OCI-LY1 (cell line): ENCODE results near the gene DLEC1.

Experiments used
- H2AFZ ChIP-seq: fragments of 200-600 bp; sonication (generic), shearing (Covaris generic); 2 replicates; pipeline ENCODE4 v1.6.0; 2014; ENCODE audit warnings: antibody characterized with exemption, mild to moderate bottlenecking, low read length
- H3F3A ChIP-seq: fragments of 200-600 bp; sonication (generic), shearing (Covaris generic); 2 replicates; pipeline ENCODE4 v1.6.0; 2014; ENCODE audit warnings: mild to moderate bottlenecking, antibody characterized with exemption, low read length, moderate library complexity; ENCODE audit not compliant: insufficient read depth
- H3K27ac ChIP-seq: fragments of 200-600 bp; sonication (generic); 2 replicates; pipeline ENCODE4 v1.5.1; 2014; ENCODE audit warnings: low read length, mixed run types, mild to moderate bottlenecking, low read depth; ENCODE audit not compliant: poor library complexity, severe bottlenecking
- H3K27me3 ChIP-seq: fragments of 200-600 bp; sonication (generic); 2 replicates; pipeline ENCODE4 v1.6.0; 2014; ENCODE audit warnings: antibody characterized with exemption, mild to moderate bottlenecking, low read length, moderate library complexity; ENCODE audit not compliant: insufficient read depth
- H3K36me3 ChIP-seq: fragments of 200-600 bp; sonication (generic); 2 replicates; pipeline ENCODE4 v1.6.1; 2014; ENCODE audit warnings: mild to moderate bottlenecking, antibody characterized with exemption, low read length, moderate library complexity, mixed read lengths; ENCODE audit not compliant: insufficient read depth
- H3K4me1 ChIP-seq: fragments of 200-600 bp; sonication (generic); 2 replicates; pipeline ENCODE4 v1.5.1; 2014; ENCODE audit warnings: mild to moderate bottlenecking, low read length, moderate library complexity; ENCODE audit not compliant: insufficient read depth, severe bottlenecking
- H3K4me2 ChIP-seq: fragments of 200-600 bp; sonication (generic), shearing (Covaris generic); 2 replicates; pipeline ENCODE4 v1.6.1; 2014; ENCODE audit warnings: low read length
- H3K4me3 ChIP-seq: fragments of 200-600 bp; sonication (generic); 2 replicates; pipeline ENCODE4 v1.5.1; 2014; ENCODE audit warnings: low read length, low read depth, mild to moderate bottlenecking, mixed read lengths; ENCODE audit not compliant: poor library complexity, severe bottlenecking
- H3K79me2 ChIP-seq: fragments of 200-600 bp; shearing (Covaris generic); 2 replicates; pipeline ENCODE4 v1.6.1; 2016; ENCODE audit warnings: mixed run types, low read length, mixed read lengths; ENCODE audit not compliant: insufficient read depth
- H3K9ac ChIP-seq: fragments of 200-600 bp; sonication (generic), shearing (Covaris generic); 2 replicates; pipeline ENCODE4 v1.6.1; 2014; ENCODE audit warnings: mild to moderate bottlenecking, low read length, mixed read lengths
- H3K9me2 ChIP-seq: fragments of 200-600 bp; sonication (generic), shearing (Covaris generic); 2 replicates; pipeline ENCODE4 v1.6.1; 2014; ENCODE audit warnings: low read depth, mild to moderate bottlenecking, low read length, mixed read lengths
- H3K9me3 ChIP-seq: fragments of 200-600 bp; shearing (Covaris generic); 2 replicates; pipeline ENCODE4 v1.6.1; 2014; ENCODE audit warnings: low read length, mixed read lengths
- H4K20me1 ChIP-seq: fragments of 200-600 bp; sonication (generic), shearing (Covaris generic); 2 replicates; pipeline ENCODE4 v1.6.0; 2016; ENCODE audit warnings: mild to moderate bottlenecking, low read length; ENCODE audit not compliant: insufficient read depth
- CTCF ChIP-seq: fragments of 200-600 bp; sonication (generic), shearing (Covaris generic); IDR thresholded peaks from 2 replicates; pipeline ENCODE4 v1.5.1; 2017; ENCODE audit warnings: mild to moderate bottlenecking, antibody characterized with exemption, low read length, moderate library complexity, mixed read lengths
- EZH2 ChIP-seq: fragments of 200-600 bp; sonication (generic), shearing (Covaris generic); IDR thresholded peaks from 2 replicates; pipeline ENCODE4 v1.8.0; 2017; ENCODE audit warnings: borderline replicate concordance, mixed run types, mild to moderate bottlenecking, antibody characterized with exemption, low read length, moderate library complexity, mixed read lengths

Gene DLEC1

GRCh38 chr3:38155825-38156224, 116.8 kb downstream of the DLEC1 start:
- Histone ChIP-seq H3K9me2 (no peaks in the 10 kb centered on the region), H3F3A (no peaks in the 10 kb centered on the region), H4K20me1 (no peaks in the 10 kb centered on the region), H3K4me1 (no peaks in the 10 kb centered on the region), H3K27me3 (no peaks in the 10 kb centered on the region), H3K4me2 (no peak overlapping the region), H2AFZ (no peak overlapping the region), H3K27ac (no peak overlapping the region), H3K9ac (no peak overlapping the region), H3K36me3 (no peaks in the 10 kb centered on the region), H3K9me3 (no peaks in the 10 kb centered on the region), H3K4me3 (no peak overlapping the region), H3K79me2 (no peaks in the 10 kb centered on the region)
- no peak for TF ChIP-seq CTCF
- no peak for TF ChIP-seq EZH2

GRCh38 chr3:38157117-38157516, 118.1 kb downstream of the DLEC1 start:
- H3K4me3 ChIP-seq: no peak overlapping the region
- no peak overlapping the region for H3K4me2 ChIP-seq

GRCh38 chr3:38157595-38157994, 118.6 kb downstream of the DLEC1 start:
- no peaks in the 10 kb centered on the region for H3K4me1 ChIP-seq
- TF ChIP-seq EZH2 (no peak), CTCF (no peak)

More at GRCh38 chr3:38157117-38157516, 118.1 kb downstream of the DLEC1 start:
- no peak overlapping the region for H3K27ac ChIP-seq
- H4K20me1 ChIP-seq: no peaks in the 10 kb centered on the region
- H3K9me2 ChIP-seq: no peaks in the 10 kb centered on the region
- H3K79me2 ChIP-seq: no peaks in the 10 kb centered on the region
- no peaks in the 10 kb centered on the region for H3K4me1 ChIP-seq
- no peaks in the 10 kb centered on the region for H3K9me3 ChIP-seq
- H3K27me3 ChIP-seq: no peaks in the 10 kb centered on the region
- H3K9ac ChIP-seq: no peak overlapping the region
- H3F3A ChIP-seq: no peaks in the 10 kb centered on the region
- no peaks in the 10 kb centered on the region for H3K36me3 ChIP-seq
- no peak overlapping the region for H2AFZ ChIP-seq
- no peak for TF ChIP-seq EZH2
- TF ChIP-seq CTCF: no peak

More at GRCh38 chr3:38157595-38157994, 118.6 kb downstream of the DLEC1 start:
- no peaks in the 10 kb centered on the region for H3K36me3 ChIP-seq
- no peak overlapping the region for H2AFZ ChIP-seq
- no peaks in the 10 kb centered on the region for H4K20me1 ChIP-seq
- H3K79me2 ChIP-seq: no peaks in the 10 kb centered on the region
- no peak overlapping the region for H3K9ac ChIP-seq
- no peaks in the 10 kb centered on the region for H3K27me3 ChIP-seq
- no peaks in the 10 kb centered on the region for H3K9me3 ChIP-seq
- no peak overlapping the region for H3K4me2 ChIP-seq
- no peaks in the 10 kb centered on the region for H3F3A ChIP-seq
- H3K4me3 ChIP-seq: no peak overlapping the region
- no peak overlapping the region for H3K27ac ChIP-seq
- no peaks in the 10 kb centered on the region for H3K9me2 ChIP-seq
